HEK293 (cell line): ENCODE results near the gene GADD45G.

Source experiments
- CTCF ChIA-PET: fragments of 350-600 bp; formaldehyde crosslinking; extraction: SDS; loops from one replicate; lab custom pipeline; 2021; ENCODE audit warnings: antibody characterized with exemption; lab: Yijun Ruan, JAX
- POLR2A ChIA-PET: fragments of 300-600 bp; formaldehyde crosslinking; extraction: SDS; loops from one replicate; lab custom pipeline; 2020; ENCODE audit warnings: antibody characterized with exemption, inconsistent platforms; lab: Yijun Ruan, JAX
- H3K27ac ChIP-seq: fragments of 200-500 bp; sonication (Bioruptor generic); 2 replicates; pipeline ENCODE4 v1.5.1; 2014; ENCODE audit warnings: low read depth, low read length, control low read depth, inconsistent platforms; ENCODE audit errors: extremely low read depth
- H3K36me3 ChIP-seq, 2 experiments: fragments of 200-500 bp in 1 of 2; sonication (Bioruptor generic) in 1 of 2; 1 replicate in 1 of 2; 2 replicates in 1 of 2; pipeline ENCODE4 v1.5.1; 2014 to 2017; ENCODE audit warnings: inconsistent platforms in 2 of 2, low read length in 2 of 2; ENCODE audit not compliant: control insufficient read depth in 2 of 2, insufficient read depth in 1 of 2
- H3K4me1 ChIP-seq: fragments of 200-500 bp; sonication (Bioruptor generic); 2 replicates; pipeline ENCODE4 v1.5.1; 2014; ENCODE audit warnings: mild to moderate bottlenecking, low read length, inconsistent platforms; ENCODE audit not compliant: control insufficient read depth, insufficient read depth
- H3K4me3 ChIP-seq: 2 replicates; pipeline ENCODE4 v1.5.1; 2011; ENCODE audit warnings: low read depth, mild to moderate bottlenecking, control low read depth, low read length, moderate library complexity
- H3K9me3 ChIP-seq: fragments of 200-500 bp; sonication (Bioruptor generic); 2 replicates; pipeline ENCODE4 v1.5.1; 2014; ENCODE audit warnings: low read depth, low read length, inconsistent platforms; ENCODE audit not compliant: control insufficient read depth, insufficient read depth
- GLIS1 ChIP-seq: fragments of 450-650 bp; formaldehyde crosslinking; IDR thresholded peaks from 2 replicates; pipeline ENCODE4 v1.5.1; 2016; ENCODE audit warnings: missing biosample characterization, missing genetic modification characterization
- HOXD13 ChIP-seq: sonication (generic); formaldehyde crosslinking; IDR thresholded peaks from 2 replicates; pipeline ENCODE4 v1.8.0; 2022; ENCODE audit warnings: missing genetic modification reagents, borderline replicate concordance
- KLF8 ChIP-seq: fragments of 450-650 bp; formaldehyde crosslinking; IDR thresholded peaks from 2 replicates; pipeline ENCODE4 v1.5.1; 2016; ENCODE audit warnings: missing biosample characterization, missing genetic modification characterization
- PRDM2 ChIP-seq: fragments of 450-650 bp; formaldehyde crosslinking; IDR thresholded peaks from 2 replicates; pipeline ENCODE4 v1.5.1; 2016; ENCODE audit warnings: missing biosample characterization, missing genetic modification characterization, borderline replicate concordance
- REPIN1 ChIP-seq: fragments of 450-650 bp; formaldehyde crosslinking; IDR thresholded peaks from 2 replicates; pipeline ENCODE4 v1.5.1; 2017; ENCODE audit warnings: missing biosample characterization, missing genetic modification characterization, low read depth
- SETDB1 ChIP-seq: IDR thresholded peaks from one replicate; pipeline ENCODE4 v1.6.1; 2017; ENCODE audit warnings: mild to moderate bottlenecking, low read length, moderate library complexity, mixed read lengths; ENCODE audit not compliant: insufficient read length
- ZBTB49 ChIP-seq: fragments of 450-650 bp; formaldehyde crosslinking; IDR thresholded peaks from 2 replicates; pipeline ENCODE4 v1.5.1; 2016; ENCODE audit warnings: missing biosample characterization, missing genetic modification characterization, low read depth
- ZNF16 ChIP-seq: fragments of 450-650 bp; formaldehyde crosslinking; IDR thresholded peaks from 2 replicates; pipeline ENCODE4 v1.5.1; 2016; ENCODE audit warnings: low read depth, missing biosample characterization, missing genetic modification characterization
- ZNF248 ChIP-seq: fragments of 450-650 bp; formaldehyde crosslinking; IDR thresholded peaks from 2 replicates; pipeline ENCODE4 v1.5.1; 2017; ENCODE audit warnings: missing biosample characterization, missing genetic modification characterization
- ZNF274 ChIP-seq, 2 experiments: fragments of 200-500 bp in 1 of 2; fragments of 450-650 bp in 1 of 2; sonication (Bioruptor generic) in 1 of 2; formaldehyde crosslinking in 1 of 2; IDR thresholded peaks; 2 replicates each; pipeline versions ENCODE4 v1.5.1 to v1.6.1; 2014 to 2016; ENCODE audit warnings: borderline replicate concordance in 1 of 2, inconsistent platforms in 1 of 2, low read length in 1 of 2, missing biosample characterization in 1 of 2, missing genetic modification characterization in 1 of 2
- ZNF280D ChIP-seq: fragments of 450-650 bp; formaldehyde crosslinking; IDR thresholded peaks from 2 replicates; pipeline ENCODE4 v1.5.1; 2016; ENCODE audit warnings: missing biosample characterization, missing genetic modification characterization
- ZNF354C ChIP-seq: fragments of 450-650 bp; formaldehyde crosslinking; IDR thresholded peaks from 2 replicates; pipeline ENCODE4 v1.5.1; 2016; ENCODE audit warnings: missing biosample characterization, missing genetic modification characterization, low read depth, borderline replicate concordance
- ZNF416 ChIP-seq: fragments of 450-650 bp; formaldehyde crosslinking; IDR thresholded peaks from 2 replicates; pipeline ENCODE4 v1.5.1; 2016; ENCODE audit warnings: missing biosample characterization, missing genetic modification characterization
- ZNF513 ChIP-seq: fragments of 450-650 bp; IDR thresholded peaks from 2 replicates; pipeline ENCODE4 v1.5.1; 2018; ENCODE audit warnings: missing biosample characterization, missing genetic modification characterization
- ZNF521 ChIP-seq: fragments of 450-650 bp; formaldehyde crosslinking; IDR thresholded peaks from 2 replicates; pipeline ENCODE4 v1.5.1; 2017; ENCODE audit warnings: missing biosample characterization, mild to moderate bottlenecking, missing genetic modification characterization
- ZNF544 ChIP-seq: fragments of 450-650 bp; formaldehyde crosslinking; IDR thresholded peaks from 2 replicates; pipeline ENCODE4 v1.5.0; 2017; ENCODE audit warnings: missing biosample characterization, missing genetic modification characterization
- ZNF677 ChIP-seq: fragments of 450-650 bp; IDR thresholded peaks from 2 replicates; pipeline ENCODE4 v1.5.0; 2018; ENCODE audit warnings: missing biosample characterization, mild to moderate bottlenecking, missing genetic modification characterization, moderate library complexity
- ZNF776 ChIP-seq: fragments of 450-650 bp; formaldehyde crosslinking; IDR thresholded peaks from 2 replicates; pipeline ENCODE4 v1.5.0; 2017; ENCODE audit warnings: missing biosample characterization, missing genetic modification characterization, borderline replicate concordance
- ZSCAN30 ChIP-seq: fragments of 450-650 bp; IDR thresholded peaks from 2 replicates; pipeline ENCODE4 v1.5.1; 2018; ENCODE audit warnings: missing biosample characterization, mild to moderate bottlenecking, missing genetic modification characterization, moderate library complexity

GADD45G gene

GRCh38 chr9:89613912-89614892 is 9.4 kb downstream of the GADD45G start (continued):
- TF ChIP-seq ZNF513 (tag by site-specific recombination) (no peak), ZNF248 (tag by site-specific recombination) (no peak), SETDB1 (no peak), HOXD13 (CRISPR knock-in tag) (no peak)

GRCh38 chr9:89615661-89616060 is 10.8 kb downstream of the GADD45G start:
- Histone ChIP-seq H3K27ac (no peak overlapping the region), H3K4me1 (no peaks in the 10 kb centered on the region), H3K4me3 (no peak overlapping the region), H3K9me3 (no peaks in the 10 kb centered on the region), H3K36me3 (no peaks in the 10 kb centered on the region)
- CTCF ChIA-PET: no interaction called here
- TF ChIP-seq ZNF544 (no peak), KLF8 (tag by site-specific recombination) (no peak), ZNF274 (IDR thresholded peaks at IDR 0.05; ENCODE audit: low read length) (no peak), ZNF274 (tag by site-specific recombination; IDR thresholded peaks at IDR 0.05; ENCODE audit: borderline replicate concordance) (no peak), GLIS1 (no peak), ZNF776 (no peak), REPIN1 (no peak), ZSCAN30 (tag by site-specific recombination) (no peak), ZNF416 (tag by site-specific recombination) (no peak), ZNF280D (tag by site-specific recombination) (no peak), SETDB1 (no peak)
- POLR2A ChIA-PET: no interaction called here

GRCh38 chr9:89616411-89616810 is 11.6 kb downstream of the GADD45G start:
- Histone ChIP-seq H3K4me1 (no peaks in the 10 kb centered on the region), H3K4me3 (no peak overlapping the region), H3K36me3 (no peaks in the 10 kb centered on the region), H3K27ac (no peak overlapping the region), H3K9me3 (no peaks in the 10 kb centered on the region)
- ChIA-PET POLR2A (no interaction called here), CTCF (no interaction called here)
- no peak for TF ChIP-seq PRDM2 (tag by site-specific recombination)
- TF ChIP-seq ZNF521 (tag by site-specific recombination): no peak
- no peak for TF ChIP-seq ZNF16 (tag by site-specific recombination)
- TF ChIP-seq ZBTB49 (tag by site-specific recombination): no peak
- no peak for TF ChIP-seq ZNF677
- no peak for TF ChIP-seq ZNF354C (tag by site-specific recombination)
